Adrenal gland (tissue), 12 donors: Measurements from ENCODE around the gene SWI5. TPM values are rescaled to one million over a fixed set of nuclear protein-coding genes. Genes with fewer than 3 reads are reported as not detected.
A peak's percentile ranks its signal among the peaks of the same experiment; 100 is the strongest.

ENCODE experiments used
- DNase-seq, 7 donors: peaks; one replicate each; pipeline ENCODE4 v3.0.0-alpha.2; 2019 to 2020
- H3K27ac ChIP-seq, 5 donors: fragments of 200-600 bp; sonication (generic) in 4 of 5; 1 replicate in 3 of 5; 2 replicates in 2 of 5; pipeline versions ENCODE4 v1.5.1 to v1.8.0; 2016 to 2020; ENCODE audit warnings: mild to moderate bottlenecking in 1 of 5
- H3K27me3 ChIP-seq: fragments of 200-600 bp; 2 replicates; pipeline ENCODE4 v1.8.0; 2021
- H3K36me3 ChIP-seq, 2 donors: fragments of 200-600 bp; replicated peaks in 1 of 2; 1 replicate in 1 of 2; 2 replicates in 1 of 2; pipeline versions ENCODE4 v1.5.1 to v1.8.0; 2018 to 2022
- H3K4me1 ChIP-seq, 2 donors: fragments of 200-600 bp; replicated peaks in 1 of 2; 1 replicate in 1 of 2; 2 replicates in 1 of 2; pipeline versions ENCODE4 v1.5.1 to v1.8.0; 2018 to 2021
- H3K4me3 ChIP-seq, 4 donors: fragments of 200-600 bp; sonication (generic) in 3 of 4; one replicate each; pipeline ENCODE4 v1.5.1; 2016 to 2018
- H3K9me3 ChIP-seq, 3 donors: fragments of 200-600 bp; sonication (generic) in 1 of 3; replicated peaks in 1 of 3; 1 replicate in 2 of 3; 2 replicates in 1 of 3; pipeline versions ENCODE4 v1.5.1 to v1.8.0; 2016 to 2021
- CTCF ChIP-seq, 6 experiments: fragments of 450-650 bp in 4 of 6; fragments of 200-600 bp in 2 of 6; sonication (generic) in 1 of 6; IDR thresholded peaks; 1 replicate in 5 of 6; 2 replicates in 1 of 6; pipeline versions ENCODE4 v1.5.1 to v1.8.0; 2016 to 2021; ENCODE audit warnings: antibody characterized with exemption in 6 of 6, mild to moderate bottlenecking in 2 of 6, moderate library complexity in 1 of 6
- POLR2A ChIP-seq, 2 donors: fragments of 450-650 bp; IDR thresholded peaks; one replicate each; pipeline ENCODE4 v1.6.1; 2017; ENCODE audit warnings: antibody characterized with exemption in 2 of 2, mild to moderate bottlenecking in 2 of 2, moderate library complexity in 1 of 2
- WGBS, 4 donors: extraction: QIAGEN DNeasy Blood & Tissue Kit in 2 of 4; methylation state at CpG; one replicate each; pipeline versions ENCODE4 v1.1.5 to v1.1.7; 2013 to 2017; 5-methylcytosine and 5-hydroxymethylcytosine counted together
- intact Hi-C, 2 donors: fragments of 100-400 bp; cut with DNase I; formaldehyde crosslinking; loops; one replicate each; pipeline versions ENCODE4 v1.14.1 to v1.15.0; 2022 to 2023
- polyA plus RNA-seq, 3 donors: library from polyadenylated mRNA; stranded (reverse); fragments of 200-250 nt in 2 of 3; fragments of 350-450 nt in 1 of 3; fragmentation: Illumina TruSeq in 1 of 3; extraction: RNeasy Lipid Tissue Mini Kit (QIAGEN cat#74804) in 1 of 3; gene quantifications; one replicate each; pipeline ENCODE4 v1.2.3, GENCODE V29; 2013 to 2014
- total RNA-seq, 9 donors: library from RNA; depleted of rRNA in 4 of 9; stranded (reverse); fragments of >200 nt in 4 of 9; fragments of 120-200 nt in 1 of 9; fragmentation: NEBNext Ultra II Directional in 1 of 9; extraction: Animal tissue kit (Norgen Biotek cat#: 25700) in 1 of 9; gene quantifications; one replicate each; pipeline versions ENCODE4 v1.1.0 to v1.2.4, GENCODE V29; 2013 to 2023
- donor health status: healthy with polysubstance abuse.
- donor health status: Bipolar disorder and iron deficiency.
- donor health status: DM: yes; HTN: yes; CAD: no.
- donor health status: DM: no; HTN: no; CAD: no.
- donor health status: DM: no; HTN: no; CAD: no.
- donor health status: DM: yes; HTN: yes; CAD: no.

SWI5 gene
- total and polyA plus RNA-seq, 12 donors = 17.7 to 58.9 (median 26.4) TPM

GRCh38 chr9:128254855-128255759 lies 21.0 kb upstream of the SWI5 start:
- intact Hi-C loops = no loop called here
- WGBS, 4 donors = 64 to 79% (median 68%) methylated on average over 11 to 18 of the region's 18 CpGs

GRCh38 chr9:128257086-128257825 lies 18.8 kb upstream of the SWI5 start:
- no peak for DNase-seq
- Histone ChIP-seq H3K4me3 (no peak overlapping the region), H3K4me1 (peaks cover 0 to 4% of the 10 kb centered on the region in 2 donors), H3K9me3 (no peaks in the 10 kb centered on the region), H3K36me3 (peaks cover 0 to 63% of the 10 kb centered on the region in 2 donors), H3K27ac (no peak overlapping the region), H3K27me3 (no peaks in the 10 kb centered on the region)
- WGBS, 4 donors = 87 to 97% (median 90%) methylated on average over 12 to 23 of the region's 23 CpGs
- intact Hi-C loops = no loop called here
- TF ChIP-seq CTCF (IDR thresholded peaks at IDR 0.05) = no peak

More at GRCh38 chr9:128254855-128255759, 21.0 kb upstream of the SWI5 start:
- peak; percentile 55 to 79 (median 68) for DNase-seq
- Histone ChIP-seq H3K4me1 (peaks cover 7 to 13% of the 10 kb centered on the region in 2 donors), H3K27me3 (no peaks in the 10 kb centered on the region), H3K4me3 (no peak overlapping the region), H3K9me3 (no peaks in the 10 kb centered on the region), H3K27ac (no peak overlapping the region), H3K36me3 (peaks cover 0 to 41% of the 10 kb centered on the region in 2 donors)
- TF ChIP-seq CTCF (IDR thresholded peaks at IDR 0.05) (peak; percentile 51 to 78 (median 72)), POLR2A (IDR thresholded peaks at IDR 0.05) (no peak)

DNA sequence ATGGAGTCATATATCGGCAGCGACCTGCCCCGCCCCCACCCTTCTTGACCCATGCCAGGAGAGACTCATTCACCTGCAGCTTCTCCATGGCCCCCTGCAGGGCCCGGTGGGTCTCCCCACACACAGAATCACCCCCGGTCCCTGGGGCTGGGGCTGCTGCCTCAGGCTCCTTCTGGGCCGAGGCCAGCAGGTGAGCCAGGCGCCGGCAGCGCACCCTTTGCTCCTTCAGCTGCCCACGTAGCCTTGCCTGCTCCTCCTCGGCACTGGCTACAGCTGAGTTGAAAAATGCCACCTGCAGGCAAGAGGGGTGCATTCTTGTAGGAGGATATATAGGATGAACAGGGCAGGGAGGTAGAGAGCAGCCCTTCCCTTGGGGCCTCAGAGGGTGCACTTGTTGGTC lies 18.2 kb upstream of the SWI5 start:
- Histone ChIP-seq H3K27ac (no peak overlapping the region), H3K36me3 (peaks cover 0 to 69% of the 10 kb centered on the region in 2 donors), H3K4me3 (no peak overlapping the region), H3K4me1 (peaks cover 0 to 4% of the 10 kb centered on the region in 2 donors), H3K9me3 (no peaks in the 10 kb centered on the region), H3K27me3 (no peaks in the 10 kb centered on the region)
- intact Hi-C loops = no loop called here
- DNase-seq = no peak
- WGBS, 4 donors = 91 to 100% (median 93%) methylated on average over 2 to 11 of the region's 11 CpGs
- TF ChIP-seq POLR2A (IDR thresholded peaks at IDR 0.05) (no peak), CTCF (IDR thresholded peaks at IDR 0.05) (no peak)

- H3K36me3 ChIP-seq = peaks cover 0 to 72% of the 10 kb centered on the region in 2 donors
- intact Hi-C loops = no loop called here
- H3K4me1 ChIP-seq = peaks cover 0 to 1% of the 10 kb centered on the region in 2 donors
- TF ChIP-seq CTCF (IDR thresholded peaks at IDR 0.05) = no peak
- no peak for TF ChIP-seq POLR2A (IDR thresholded peaks at IDR 0.05)
- no peak for DNase-seq
- H3K9me3 ChIP-seq = no peaks in the 10 kb centered on the region
- H3K4me3 ChIP-seq = no peak overlapping the region
- no peak overlapping the region for H3K27ac ChIP-seq
- 91 to 98% (median 95%) methylated on average over 5 to 6 of the region's 6 CpGs for WGBS, 4 donors
- no peaks in the 10 kb centered on the region for H3K27me3 ChIP-seq
Measured at GRCh38 chr9:128258326-128258725, 17.8 kb upstream of the SWI5 start.
